Hindlimb muscle (tissue), 1 donor: ENCODE measurements around the gene TRABD. TPM values are rescaled to one million over a fixed set of nuclear protein-coding genes. Genes with fewer than 3 reads are reported as not detected.
"Not testable (repeated sequence)": the region's sequence is repeated elsewhere in the genome, so short reads cannot be mapped to it uniquely, and the experiment has no call there.

Experiments
- DNase-seq: peaks from one replicate; pipeline ENCODE4 v3.0.0-alpha.2; 2013
- polyA plus RNA-seq: library from polyadenylated mRNA; unstranded; fragments of 120-200 nt; gene quantifications from one replicate; pipeline ENCODE4 v1.2.1, GENCODE V29; 2013; ENCODE audit not compliant: insufficient read length

TRABD gene
- polyA plus RNA-seq, 1 donor, result 23.3 TPM

DNA sequence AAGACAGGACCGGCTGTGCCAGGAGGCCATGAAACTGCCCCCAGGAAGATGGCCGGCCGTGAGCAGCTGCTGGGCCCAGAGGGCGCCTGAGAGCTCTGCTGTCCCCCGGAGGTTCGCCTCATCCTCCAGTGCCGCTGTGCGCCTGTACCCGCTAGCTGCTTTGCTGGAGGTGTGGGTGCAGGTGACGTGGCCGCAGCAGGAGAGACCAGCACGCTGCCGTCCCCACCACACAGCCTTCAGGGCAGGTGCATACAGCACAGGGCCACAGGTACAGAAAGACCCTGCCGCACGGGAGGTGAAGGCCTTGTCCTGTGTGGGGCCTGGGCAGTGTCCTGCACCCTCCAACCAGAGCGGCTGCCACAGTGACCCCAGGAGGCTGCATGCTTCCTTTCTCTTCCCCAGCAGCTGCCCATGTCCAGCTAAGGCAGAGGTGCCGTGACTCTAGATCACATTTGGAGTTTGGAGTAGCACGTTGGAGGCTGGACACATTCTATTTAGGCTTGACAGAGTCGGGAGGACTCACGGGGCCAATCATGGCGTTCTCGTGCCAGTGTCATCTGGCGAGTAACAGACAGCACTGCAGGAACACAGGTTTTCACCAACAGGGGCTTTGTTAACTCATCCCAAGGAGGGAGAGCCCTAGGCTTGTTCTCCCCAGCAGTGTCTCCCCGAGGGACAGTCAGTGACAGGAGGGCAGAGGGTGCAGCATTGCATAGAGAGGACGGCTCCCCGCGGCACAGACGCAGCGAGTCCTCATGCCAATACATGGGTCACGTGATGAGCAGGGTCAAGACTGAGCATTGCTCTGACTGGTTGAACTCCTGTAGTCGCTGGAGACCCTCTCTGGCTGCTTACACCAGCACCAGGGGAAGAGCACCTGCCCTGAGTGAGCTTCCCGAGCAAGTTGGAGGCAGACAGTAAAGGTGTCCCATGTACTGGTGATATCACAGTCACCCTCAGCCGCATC lies 33.9 kb upstream of the TRABD start:
- DNase-seq, result no peak

DNA sequence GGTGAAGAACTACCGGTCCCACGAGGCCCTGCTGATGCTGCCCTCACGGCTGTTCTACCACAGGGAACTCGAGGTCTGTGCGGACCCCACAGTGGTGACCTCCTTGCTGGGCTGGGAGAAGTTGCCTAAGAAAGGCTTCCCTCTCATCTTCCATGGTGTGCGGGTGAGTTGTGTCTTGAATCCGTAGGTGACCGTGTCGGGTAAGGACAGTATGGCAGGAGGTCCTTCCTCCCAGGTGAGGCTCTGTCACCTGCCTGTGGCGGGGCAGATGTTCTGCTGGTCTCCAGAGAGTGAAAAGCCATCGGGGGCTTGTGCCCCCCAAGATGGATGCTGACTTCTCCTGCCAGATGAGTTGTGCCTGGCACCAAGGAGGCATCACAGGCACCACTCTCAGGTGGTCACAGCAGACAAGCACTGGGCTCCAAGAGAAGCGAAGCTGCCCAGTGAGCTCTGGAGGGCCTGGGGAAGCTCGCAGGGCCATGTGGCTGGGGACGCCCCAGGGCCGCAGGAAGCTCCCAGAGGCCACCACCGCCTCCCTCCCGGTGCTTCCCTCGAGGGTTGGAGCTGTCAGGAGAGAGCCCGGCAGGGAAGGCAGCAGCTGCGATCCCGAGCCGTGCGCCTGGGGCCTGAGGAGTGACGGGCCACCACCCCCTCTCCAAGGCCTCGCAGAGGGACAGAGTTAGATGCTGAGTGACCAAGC lies 32.5 kb upstream of the TRABD start:
- DNase-seq, result no peak

DNA sequence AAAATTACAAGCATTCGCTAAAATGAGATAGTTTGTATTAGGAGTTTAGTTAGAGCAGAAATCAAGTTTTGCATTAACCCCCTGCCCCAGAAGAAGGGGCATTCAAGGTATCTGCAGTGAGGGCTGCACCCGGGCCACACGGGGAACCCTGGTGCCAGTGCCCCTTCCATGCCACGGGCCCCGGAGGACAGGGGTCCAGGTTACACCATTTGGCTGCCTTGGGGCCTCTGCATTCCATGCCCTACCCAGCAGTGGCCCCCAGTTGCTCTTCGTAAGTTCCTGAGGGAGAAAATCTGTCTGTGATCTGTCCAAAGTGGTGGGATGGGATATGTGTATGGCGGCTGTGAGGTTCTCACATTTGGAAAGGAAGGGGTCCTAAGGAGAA lies 32.0 kb upstream of the TRABD start:
- no peak for DNase-seq

DNA sequence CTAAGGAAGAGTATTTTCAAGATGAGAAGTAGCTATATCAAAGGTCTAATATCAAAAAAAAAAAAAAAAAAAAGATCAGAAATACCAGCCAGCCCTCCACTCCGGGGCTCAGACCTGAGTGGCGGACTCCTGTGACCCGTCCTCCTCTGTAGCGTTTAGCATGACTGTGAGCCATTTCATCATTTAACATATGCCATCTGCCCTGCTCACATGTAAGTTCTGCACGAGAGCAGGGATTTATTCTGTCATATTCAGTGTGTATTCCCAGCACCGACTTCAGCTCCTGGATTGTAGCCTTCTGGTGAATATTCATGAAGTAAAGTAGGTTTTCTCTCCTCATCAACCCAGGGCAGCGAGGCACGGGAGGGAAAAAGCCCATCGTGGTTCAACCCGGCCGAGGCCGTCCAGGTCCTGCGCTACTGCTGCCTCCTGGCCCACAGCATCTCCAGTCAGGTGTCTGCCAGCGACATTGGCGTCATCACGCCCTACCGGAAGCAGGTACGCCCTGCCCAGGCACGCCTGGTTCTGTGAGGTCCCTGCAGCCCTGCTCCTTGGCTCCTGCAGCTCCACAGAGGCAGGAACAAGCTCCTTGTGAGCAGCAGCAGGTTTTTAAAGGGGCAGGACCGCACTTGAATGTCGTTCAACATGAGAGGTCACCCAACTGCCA lies 27.9 kb upstream of the TRABD start:
- no peak for DNase-seq

DNA sequence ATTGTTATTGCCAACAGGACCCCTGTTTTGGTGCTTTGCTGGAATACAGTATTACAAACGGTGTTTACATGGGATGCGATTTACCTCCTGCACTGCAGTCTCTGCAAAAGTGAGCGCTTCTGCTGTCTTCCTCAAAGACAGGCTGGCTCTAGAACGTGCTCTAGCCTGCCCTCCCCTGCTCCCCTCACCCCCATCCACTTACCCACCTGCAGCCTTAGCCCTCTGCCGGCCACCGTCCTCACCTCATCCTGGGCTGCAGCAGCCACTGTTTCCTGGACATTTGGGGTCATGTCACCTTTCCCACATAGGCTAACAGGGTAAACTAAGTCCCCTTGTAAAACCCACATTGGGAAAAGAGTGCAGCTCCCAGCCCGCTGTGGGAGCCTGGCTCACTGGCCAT lies 24.8 kb upstream of the TRABD start:
- no peak for DNase-seq

DNA sequence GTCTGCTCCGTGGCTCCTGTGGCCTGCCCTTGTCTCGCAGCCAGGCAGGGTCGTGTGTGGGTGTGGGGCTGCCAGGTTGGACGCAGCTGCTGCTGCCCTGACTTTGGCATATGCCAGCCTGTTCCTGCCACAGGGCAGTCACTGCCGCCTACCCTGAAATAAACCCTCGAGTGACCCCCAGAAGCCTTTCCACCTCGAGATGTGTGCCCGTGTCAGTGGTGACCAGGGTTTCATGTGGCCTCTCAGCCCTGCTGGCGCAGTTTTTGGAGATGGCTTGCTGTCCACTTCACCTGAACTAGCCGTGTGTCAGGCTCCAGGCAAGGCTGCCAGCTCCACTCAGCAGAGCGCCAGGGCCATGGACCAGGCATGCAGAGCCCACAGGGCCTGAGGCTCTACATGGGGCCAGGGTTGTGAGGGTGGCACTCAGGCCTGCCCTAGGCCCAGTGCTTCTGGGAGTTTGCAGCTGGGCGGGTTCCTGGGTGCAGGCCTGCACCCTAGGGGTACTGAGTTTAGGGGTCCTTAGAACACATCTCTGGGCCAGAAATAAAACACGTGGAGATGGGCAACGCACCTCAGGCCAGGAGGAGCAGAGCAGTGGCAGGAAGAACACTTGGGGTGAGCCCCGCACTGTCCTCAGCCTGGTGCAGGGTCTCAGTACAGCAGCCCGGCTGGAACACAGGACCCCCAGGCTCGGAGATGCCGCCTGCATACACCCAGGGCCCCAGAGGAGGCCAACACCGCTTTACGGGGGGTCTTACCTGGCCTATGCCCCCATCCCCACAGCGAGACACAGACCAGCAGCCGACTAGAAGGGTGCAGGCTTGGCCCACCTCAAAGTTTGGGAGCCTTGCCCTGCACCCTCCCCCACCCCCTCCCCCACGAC lies 24.0 kb upstream of the TRABD start:
- no peak for DNase-seq

DNA sequence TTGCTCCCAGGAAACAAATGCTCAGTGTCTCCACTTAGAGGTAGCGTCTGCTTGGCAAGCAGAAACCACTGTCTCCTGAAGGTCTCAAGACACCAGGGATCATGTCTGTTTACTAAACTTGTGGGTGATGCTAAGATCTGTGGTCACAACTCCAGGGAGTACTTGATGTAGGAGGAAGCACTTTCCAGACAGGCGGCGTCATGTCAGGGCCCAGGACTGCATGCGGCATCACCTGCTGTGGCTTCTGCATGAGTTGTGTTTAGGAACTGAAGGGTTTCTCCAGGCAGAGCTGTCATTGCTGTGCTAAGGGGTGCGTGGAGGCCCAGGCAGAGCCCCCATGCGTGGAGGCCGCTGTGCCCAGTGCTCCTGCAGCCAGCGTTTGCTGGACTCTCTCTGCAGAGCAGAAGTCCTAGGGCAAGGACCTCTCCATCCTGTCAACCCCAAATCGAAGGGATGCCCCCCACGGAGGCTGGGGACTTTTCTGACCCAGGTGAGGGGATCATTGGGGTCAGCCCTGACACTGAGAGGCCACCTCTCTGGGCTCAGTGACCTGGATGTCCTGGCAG lies 23.2 kb upstream of the TRABD start:
- no peak for DNase-seq

DNA sequence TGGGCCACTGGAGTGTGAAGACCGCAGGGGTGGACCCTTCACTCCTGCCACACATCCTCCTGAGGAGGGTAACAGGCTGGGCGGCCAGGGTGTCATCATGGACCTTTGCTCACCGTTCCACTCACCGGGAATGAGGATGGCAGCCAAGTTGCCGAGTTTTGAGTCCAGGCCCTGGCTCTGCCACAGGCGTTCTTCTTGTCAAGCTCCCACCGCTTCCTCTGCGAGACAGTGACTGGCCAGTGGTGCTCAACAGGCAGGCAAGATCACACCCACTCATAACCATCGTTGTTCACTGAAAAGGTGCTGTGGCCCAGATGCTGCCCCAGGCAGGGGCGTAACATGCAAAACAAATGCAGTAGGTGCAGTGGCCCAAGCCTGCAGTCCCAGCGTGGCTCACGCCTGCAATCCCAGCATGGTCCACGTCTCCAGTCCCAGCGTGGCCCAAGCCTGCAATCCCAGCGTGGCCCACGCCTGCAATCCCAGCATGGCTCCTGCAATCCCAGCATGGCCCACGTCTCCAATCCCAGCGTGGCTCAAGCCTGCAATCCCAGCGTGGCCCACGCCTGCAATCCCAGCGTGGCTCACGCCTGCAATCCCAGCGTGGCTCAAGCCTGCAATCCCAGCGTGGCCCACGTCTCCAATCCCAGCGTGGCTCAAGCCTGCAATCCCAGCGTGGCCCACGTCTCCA lies 20.1 kb upstream of the TRABD start:
- DNase-seq, result no peak

DNA sequence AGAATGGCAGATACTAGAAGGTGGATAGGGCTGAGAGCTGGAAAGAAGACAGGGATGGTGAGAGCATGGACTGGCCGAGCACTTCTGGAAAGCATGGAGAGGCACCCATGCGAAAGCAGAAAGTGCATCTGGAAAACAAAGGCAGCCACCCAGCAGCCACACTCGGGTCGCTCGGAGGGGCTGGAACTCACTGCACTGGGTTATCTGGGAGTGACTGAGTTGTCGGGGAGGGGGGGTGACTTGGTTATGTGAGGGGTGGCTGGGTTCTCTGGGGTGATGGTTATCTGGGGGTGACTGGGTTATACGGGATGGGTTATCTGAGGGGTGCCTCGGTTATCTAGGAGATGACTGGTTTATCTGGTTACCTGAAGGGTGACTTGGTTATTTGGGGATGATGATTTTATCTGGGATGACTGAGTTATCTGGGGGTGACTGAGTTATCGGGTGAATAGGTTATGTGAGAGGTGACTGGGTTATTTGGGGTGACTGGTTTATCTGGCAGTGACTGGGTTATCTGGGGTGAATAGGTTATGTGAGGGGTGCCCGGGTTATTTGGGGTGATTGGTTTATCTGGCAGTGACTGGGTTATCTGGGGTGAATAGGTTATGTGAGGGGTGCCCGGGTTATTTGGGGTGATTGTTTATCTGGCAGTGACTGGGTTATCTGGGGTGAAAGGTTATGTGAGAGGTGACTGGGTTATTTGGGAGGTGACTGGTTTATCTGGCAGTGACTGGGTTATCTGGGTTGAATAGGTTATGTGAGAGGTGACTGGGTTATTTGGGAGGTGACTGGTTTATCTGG lies 17.8 kb upstream of the TRABD start:
- DNase-seq, result no peak

DNA sequence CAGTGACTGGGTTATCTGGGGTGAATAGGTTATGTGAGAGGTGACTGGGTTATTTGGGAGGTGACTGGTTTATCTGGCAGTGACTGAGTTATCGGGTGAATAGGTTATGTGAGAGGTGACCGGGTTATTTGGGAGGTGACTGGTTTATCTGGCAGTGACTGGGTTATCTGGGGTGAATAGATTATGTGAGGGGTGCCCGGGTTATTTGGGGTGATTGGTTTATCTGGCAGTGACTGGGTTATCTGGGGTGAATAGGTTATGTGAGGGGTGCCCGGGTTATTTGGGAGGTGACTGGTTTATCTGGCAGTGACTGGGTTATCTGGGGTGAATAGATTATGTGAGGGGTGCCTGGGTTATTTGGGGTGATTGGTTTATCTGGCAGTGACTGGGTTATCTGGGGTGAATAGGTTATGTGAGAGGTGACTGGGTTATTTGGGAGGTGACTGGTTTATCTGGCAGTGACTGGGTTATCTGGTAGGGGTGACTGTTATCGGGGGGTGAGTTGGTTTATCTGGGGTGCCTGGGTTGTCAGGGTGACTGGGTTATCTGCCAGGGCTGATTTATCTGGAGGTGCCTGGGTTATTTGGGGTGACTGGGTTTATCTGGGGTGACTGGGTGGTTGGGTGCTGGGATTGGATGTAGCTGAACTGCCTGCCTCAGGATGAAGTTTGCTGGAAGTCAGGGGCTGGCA lies 17.1 kb upstream of the TRABD start:
- not testable (repeated sequence) for DNase-seq

DNA sequence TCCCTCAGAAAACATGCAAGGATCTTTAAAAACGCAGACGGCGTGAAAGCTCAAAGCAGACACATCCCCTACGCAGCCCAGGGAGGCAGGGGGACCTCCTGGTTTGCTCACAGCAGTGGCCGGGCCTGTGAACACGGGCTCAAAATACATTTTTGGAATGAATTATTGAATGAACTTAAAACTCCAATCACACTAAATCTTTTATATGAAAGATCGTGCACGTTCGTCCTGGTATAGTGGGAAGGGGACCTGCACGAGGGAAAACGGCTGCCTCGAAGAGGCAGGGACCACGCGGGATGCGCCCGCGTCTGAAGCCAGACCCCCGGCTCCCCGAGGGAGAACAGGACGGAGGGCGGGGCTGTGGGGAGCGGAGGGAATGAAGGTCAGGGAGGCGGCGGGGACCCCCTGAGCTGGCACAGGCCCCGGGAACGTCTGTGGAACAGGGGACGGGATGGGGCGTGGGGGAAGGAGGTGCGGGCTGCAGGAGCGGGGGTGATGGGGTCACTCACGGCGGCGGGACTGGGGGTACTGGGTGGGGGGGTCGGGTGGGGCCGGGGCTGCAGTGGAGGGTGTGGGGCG lies 16.4 kb upstream of the TRABD start:
- no peak for DNase-seq

DNA sequence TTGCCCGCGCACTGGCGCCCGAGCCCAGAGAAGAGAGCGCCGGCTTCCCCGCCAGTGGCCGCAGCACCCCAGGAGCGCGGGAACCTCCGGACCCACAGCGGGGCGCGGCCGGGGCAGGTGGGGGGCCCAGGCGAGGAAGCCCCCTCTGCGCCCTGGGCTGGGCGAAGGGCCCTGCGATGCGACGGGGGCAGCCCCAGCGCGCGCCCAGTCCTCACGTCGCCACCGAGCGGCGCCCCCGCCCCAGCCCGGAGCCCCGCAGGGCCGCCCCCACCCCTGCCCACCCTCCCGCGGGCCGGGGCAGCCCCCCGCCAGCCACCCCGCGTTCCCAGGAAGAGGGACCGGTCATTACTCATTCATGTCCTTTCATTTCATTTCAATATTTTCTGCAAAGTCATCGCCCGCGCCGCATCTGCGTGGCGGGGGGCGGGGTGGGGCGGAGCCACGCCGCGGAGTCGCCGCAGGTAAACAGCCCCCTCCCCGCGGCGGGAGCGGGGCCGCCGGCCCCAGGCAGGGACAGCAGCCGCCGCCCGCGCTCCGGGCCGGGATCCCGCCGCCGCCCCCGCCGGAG lies 15.9 kb upstream of the TRABD start:
- no peak for DNase-seq

DNA sequence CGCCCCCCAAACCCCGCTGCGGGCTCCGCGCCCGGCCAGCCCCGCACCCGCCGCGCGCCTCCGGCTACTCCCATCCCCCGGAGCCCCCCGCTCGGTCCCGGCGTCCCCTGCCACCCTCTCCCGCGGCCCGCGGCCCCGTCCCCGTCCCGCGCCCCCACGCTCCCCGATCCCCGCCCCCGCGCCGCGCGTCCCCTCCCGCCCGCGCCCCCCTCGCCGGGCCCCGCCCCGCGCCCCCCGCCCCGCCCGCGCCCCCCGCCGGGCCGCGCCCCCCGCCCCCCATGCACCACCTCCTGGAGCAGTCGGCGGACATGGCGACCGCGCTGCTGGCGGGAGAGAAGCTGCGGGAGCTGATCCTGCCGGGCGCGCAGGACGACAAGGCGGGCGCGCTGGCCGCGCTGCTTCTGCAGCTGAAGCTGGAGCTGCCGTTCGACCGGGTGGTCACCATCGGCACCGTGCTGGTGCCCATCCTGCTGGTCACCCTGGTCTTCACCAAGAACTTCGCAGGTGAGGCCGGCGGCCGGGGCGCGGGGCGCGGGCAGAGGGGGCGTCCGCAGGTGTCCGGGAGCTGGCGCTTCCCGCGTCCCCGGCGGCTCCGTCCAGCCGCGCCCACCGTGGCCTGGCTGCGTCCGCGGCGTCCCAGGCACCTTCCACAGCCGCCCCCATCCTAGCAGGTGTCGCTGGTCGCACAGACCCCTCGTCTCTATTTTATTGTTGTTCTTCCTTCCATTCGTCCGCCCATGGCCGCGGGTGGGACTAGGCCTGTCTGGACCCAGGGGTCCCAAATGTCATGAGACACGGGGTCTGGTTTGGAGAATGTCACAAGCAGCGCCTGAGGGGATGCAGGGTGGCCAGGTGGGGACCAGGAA lies 15.0 kb upstream of the TRABD start, which contains the start of gene PANX2:
Gene PANX2 (plus strand): TSS at position 279 of the 866 bp plus-strand sequence. CDS start 0 bp downstream, at position 279.
- no peak for DNase-seq

DNA sequence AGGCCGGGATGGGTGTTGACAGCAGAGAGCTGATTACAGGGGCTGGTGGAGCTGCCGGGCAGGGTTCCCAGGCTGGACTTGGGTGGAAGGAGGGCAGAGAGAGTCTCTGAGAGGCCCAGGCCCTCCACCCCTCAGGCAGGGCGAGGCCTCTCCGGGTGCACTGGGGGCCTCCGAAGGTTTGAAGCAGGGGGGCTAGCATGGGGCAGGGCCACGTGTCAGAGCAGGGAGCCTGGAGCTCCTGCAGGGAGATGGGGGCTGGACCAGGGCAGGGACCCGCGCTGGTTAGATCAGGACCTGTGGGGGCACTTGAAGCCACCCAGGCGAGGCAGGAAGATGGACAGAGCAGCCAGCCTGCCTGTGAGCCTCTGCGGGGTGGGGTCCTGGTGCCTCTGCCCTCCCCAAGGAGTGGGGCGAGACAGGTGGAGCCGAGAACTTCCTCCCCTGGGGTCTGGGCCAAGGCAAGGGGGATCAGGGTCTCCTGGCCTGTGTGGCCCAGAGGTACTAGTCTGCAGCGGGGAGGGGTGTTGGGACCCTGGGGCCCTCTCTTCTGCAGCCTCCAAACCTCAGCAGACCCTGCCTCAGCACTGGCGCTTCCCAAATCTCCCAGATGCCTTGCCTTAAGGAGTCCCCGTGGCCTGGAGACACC lies 14.3 kb upstream of the TRABD start:
- DNase-seq, result no peak

DNA sequence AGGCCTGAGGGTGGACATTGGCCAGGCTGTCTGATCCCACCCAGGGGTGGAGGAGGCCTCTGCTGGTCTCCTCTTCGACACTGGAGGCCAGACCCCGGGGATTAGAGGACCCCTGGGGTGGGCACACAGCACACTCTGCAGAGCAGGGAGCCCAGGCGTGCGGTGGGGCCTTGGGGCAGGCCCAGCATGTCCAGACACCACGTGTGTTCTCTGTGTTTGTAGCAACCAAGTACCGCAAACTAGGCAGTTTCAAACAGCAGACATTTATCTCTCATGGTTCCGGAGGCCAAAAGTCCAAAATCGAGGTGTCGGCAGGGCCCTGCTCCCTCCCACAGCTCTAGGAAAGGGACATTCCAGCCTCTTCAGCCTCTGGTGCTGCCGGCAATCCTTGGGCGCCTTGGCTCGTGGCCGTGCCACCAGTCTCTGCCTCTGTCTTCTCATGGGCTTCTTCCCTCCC lies 13.7 kb upstream of the TRABD start:
- DNase-seq, result no peak

DNA sequence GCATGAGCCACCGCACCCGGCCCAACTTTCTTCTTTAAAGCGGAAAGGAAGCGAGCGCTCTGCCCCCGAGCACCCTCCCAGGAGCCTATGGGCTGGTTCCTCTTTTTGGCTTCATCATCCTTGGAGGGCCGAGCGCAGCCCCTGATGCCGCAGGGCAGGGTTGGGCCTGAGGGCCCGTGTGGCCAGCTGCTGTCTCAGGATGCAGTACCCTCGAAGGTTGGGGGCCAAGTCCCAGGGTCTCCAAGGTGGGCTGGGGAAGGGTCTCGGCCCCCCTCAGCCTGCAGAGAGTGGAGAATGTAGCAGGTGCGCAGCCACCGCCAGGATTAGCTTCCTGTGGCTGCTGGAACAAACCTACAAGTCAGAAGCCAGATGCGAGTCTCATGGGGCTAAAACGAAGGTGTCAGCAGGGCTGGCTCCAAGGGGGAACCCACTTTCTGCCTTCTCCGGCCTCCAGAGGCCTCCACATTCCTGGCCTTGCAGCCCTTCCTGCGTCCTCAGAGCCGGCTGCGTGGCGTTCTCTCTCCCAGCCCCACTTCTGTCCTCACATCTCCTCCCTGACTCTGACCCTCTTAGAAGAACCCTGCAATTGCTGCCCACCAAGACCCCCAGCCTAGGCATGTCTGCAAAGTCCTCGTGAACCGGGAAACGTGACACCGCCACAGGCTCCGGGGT lies 12.3 kb upstream of the TRABD start:
- DNase-seq, result no peak

DNA sequence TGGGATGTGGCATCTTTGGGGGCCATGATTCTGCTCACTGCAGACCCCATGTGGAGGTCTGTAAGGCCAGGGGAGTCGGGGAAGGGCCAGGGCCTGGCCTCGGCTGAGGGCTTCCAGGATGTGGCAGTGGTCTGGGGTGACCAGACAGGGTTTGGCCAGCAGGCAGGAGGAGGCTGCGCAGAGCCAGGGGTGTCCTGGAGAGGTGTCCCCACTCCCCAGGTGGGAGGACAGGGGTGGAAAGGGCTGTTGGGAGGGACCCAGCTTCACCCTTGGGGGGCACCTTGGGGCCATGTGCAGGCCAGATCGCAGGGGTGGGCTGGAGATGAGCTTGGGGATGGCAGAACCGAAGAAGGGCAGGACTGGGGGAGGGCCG lies 11.7 kb upstream of the TRABD start:
- no peak for DNase-seq
